Medulla oblongata (tissue), 1 donor: Measurements from ENCODE around the gene GIMAP1.
"Not testable (repeated sequence)": the region's sequence is repeated elsewhere in the genome, so short reads cannot be mapped to it uniquely, and the experiment has no call there.

Experiments used
- DNase-seq: peaks from one replicate; pipeline ENCODE4 v3.0.0-alpha.2; 2015; ENCODE audit errors: extremely low spot score

GIMAP1 gene

GRCh38 chr7:150716368-150716767, at the start of gene GIMAP1:
Gene GIMAP1 (plus strand): TSS chr7:150716613. CDS start chr7:150719048, 2,435 bp downstream.
- DNase-seq = peak; percentile 63

GRCh38 chr7:150668472-150668911, 47.9 kb upstream of the GIMAP1 start:
- no peak for DNase-seq

- DNase-seq = no peak
Observed at GRCh38 chr7:150668977-150669376, 47.4 kb upstream of the GIMAP1 start.

- DNase-seq = not testable (repeated sequence)
Observed at GRCh38 chr7:150671798-150672585, 44.4 kb upstream of the GIMAP1 start.

- DNase-seq = no peak
Observed at GRCh38 chr7:150675714-150676113, 40.7 kb upstream of the GIMAP1 start.

- peak; percentile 57 for DNase-seq
Observed at GRCh38 chr7:150676276-150676675, 40.1 kb upstream of the GIMAP1 start.

- DNase-seq = not testable (repeated sequence)
Observed at GRCh38 chr7:150676854-150677253, 39.6 kb upstream of the GIMAP1 start.

GRCh38 chr7:150678601-150679000, 37.8 kb upstream of the GIMAP1 start:
- not testable (repeated sequence) for DNase-seq

- not testable (repeated sequence) for DNase-seq
Observed at GRCh38 chr7:150680364-150680763, 36.0 kb upstream of the GIMAP1 start.

GRCh38 chr7:150685219-150686029, 31.0 kb upstream of the GIMAP1 start, which contains the start of gene GIMAP2:
Gene GIMAP2 (plus strand): TSS chr7:150685706. CDS start chr7:150687060, 1,354 bp downstream.
- DNase-seq = peak; percentile 81

GRCh38 chr7:150686030-150686631, 30.3 kb upstream of the GIMAP1 start:
- DNase-seq = peak; percentile 30

- no peak for DNase-seq
Observed at GRCh38 chr7:150688630-150689029, 27.8 kb upstream of the GIMAP1 start.

GRCh38 chr7:150695654-150696053, 20.8 kb upstream of the GIMAP1 start:
- DNase-seq = no peak

GRCh38 chr7:150703209-150703608, 13.2 kb upstream of the GIMAP1 start:
- DNase-seq = no peak

- no peak for DNase-seq
Observed at GRCh38 chr7:150715293-150715692, 1.1 kb upstream of the GIMAP1 start.

GRCh38 chr7:150715738-150716137, 675 bp upstream of the GIMAP1 start:
- DNase-seq = no peak

- DNase-seq = no peak
Observed at GRCh38 chr7:150716939-150717338, 526 bp downstream of the GIMAP1 start.

- DNase-seq = no peak
Observed at GRCh38 chr7:150717814-150718420, 1.5 kb downstream of the GIMAP1 start.

- DNase-seq = no peak
Observed at GRCh38 chr7:150719436-150719835, 3.0 kb downstream of the GIMAP1 start.

- no peak for DNase-seq
Observed at GRCh38 chr7:150719960-150720891, 3.8 kb downstream of the GIMAP1 start.

GRCh38 chr7:150721970-150722373, 5.6 kb downstream of the GIMAP1 start:
- DNase-seq = no peak
